Measurements from ENCODE around the gene LUZP2.

DNA sequence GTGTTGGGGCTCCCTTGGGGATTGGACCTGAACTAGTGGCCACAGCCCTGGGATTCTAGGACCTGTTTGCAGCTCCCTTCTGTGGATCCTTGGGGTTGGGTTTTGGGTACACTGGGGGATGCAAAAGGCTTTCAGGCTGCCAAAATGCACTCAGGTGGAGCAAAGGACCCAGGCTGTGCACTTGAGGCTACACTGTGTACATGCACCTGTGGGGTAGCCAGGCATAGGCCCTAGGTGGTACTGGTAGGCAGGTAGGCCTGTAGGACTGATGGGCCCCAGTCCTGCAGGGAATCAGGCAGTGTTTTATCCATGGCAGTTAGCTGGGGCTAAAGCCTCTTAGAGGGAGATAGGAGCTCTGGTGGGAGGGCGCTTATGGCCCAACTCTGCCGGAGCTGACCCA is 542.3 kb downstream of the LUZP2 start:
- TF ChIP-seq POLR2A (IDR thresholded peaks at IDR 0.05; ENCODE audit: low read length) (no peak), GATA1 (IDR thresholded peaks at IDR 0.05; ENCODE audit: low read depth, low read length) (no peak)
